Non-pigmented ciliary epithelial cell (primary cell): Measurements from ENCODE around the gene CARMIL1.
A peak's percentile ranks its signal among the peaks of the same experiment; 100 is the strongest.
"Not testable (repeated sequence)": the region's sequence is repeated elsewhere in the genome, so short reads cannot be mapped to it uniquely, and the experiment has no call there.

Experiments used
- DNase-seq: peaks from one replicate; pipeline ENCODE4 v3.0.0-alpha.2; 2010; ENCODE audit warnings: low read depth

Gene CARMIL1

DNA sequence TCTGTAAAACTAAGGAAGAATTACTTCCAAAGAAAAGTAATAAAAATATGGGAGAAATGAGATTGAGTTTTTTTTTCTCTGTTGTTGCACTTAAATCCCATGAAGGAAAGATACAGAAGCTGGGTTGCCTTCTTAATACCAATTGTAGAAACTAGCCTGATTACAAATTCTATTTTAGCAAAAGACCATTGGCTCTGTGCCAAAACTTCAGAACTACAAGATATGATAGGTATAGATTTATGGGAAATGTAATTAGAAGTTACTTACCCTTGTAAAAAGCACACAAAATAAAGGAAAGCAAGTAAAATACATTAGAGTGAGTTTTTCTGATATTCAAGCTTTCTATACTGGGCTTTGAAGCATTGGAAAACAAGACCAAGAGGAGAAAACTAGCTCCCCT lies 299.4 kb downstream of the CARMIL1 start:
- DNase-seq: no peak

DNA sequence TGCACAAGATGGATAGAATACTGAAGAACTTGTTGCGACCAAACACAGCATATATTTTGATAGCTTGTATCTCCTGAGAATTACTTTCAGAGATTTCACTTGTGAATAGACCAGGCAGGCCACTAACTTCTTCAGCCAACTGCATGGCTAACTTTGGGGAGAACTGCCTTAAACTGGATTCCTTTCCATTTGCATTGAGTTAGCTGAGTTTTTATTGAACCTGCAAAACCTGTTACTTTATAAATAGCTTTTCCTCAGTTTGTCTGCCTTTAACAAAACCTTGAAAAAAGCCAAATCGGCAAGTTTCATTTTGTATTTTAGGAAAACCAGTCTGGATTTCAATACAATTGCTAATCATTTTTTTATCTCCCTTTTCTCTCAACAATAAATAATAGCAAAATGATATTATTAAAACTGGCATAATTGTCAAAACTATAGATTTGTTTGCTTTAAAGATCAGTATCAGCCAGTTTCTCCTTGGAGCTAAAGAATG lies 300.3 kb downstream of the CARMIL1 start:
- DNase-seq: no peak

DNA sequence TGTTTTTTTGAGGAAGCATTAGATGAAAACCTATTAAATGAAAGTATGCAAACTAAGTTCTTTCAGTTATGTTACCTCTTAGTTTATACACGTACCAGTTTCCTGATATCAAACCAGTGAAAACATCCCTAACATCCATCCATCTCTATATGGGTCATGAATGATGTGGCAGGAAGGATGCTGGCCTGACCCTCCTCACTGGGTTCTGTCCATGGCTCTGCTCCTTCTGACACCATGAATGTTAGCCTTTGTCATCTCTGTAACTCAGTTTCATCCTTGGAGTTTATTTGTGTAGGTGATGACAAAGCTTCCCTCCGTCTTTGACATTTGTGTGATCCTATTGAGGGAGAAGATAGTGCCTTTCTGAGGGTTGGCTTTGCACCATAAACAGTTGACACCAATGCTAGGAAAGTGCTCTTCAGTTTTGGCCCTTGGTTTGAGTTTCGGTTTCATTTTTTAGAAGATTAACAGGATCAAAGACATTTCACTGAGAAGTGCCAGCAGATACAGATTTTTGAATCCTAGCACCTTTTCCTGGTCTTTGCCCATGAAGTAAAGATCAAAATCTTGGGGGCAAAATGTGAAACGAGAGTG lies 300.8 kb downstream of the CARMIL1 start:
- no peak for DNase-seq

DNA sequence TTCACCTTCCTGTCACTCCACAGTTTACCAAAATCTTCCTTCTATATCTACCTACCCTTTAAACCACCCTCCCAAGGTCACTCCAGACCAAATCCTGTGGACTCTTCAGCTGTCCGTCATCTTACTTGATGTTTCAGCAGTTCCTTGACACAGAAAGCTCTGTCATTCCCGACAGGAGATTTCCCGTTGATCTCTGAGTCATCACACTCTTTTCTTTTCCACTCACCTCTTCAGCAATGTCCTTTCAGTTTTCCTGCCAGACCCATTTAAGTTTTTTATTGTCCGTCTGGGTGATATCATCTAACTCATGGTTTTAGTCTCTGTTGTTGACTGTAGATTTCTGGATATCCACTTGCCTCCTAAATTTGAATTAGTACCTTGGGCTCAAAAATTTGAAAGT lies 302.9 kb downstream of the CARMIL1 start:
- DNase-seq: no peak

DNA sequence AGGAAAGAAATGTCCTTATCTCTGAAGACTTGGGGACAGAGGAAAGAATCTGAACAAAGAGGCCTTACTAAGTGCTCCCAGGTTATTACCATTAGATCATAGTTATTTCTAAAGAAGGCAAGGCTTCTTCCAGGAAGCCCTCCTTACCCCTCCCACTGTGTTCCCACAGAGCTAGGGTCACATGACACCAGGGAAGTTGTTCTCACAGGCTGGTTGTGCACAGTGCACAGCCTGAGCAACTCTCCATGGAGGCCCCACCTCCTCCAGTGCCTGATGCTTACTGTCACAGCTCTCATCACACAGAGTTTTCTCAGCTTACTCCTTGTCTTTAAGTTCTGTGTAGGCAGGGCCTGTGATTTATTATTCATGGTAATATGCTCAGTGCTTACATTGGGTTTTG lies 303.9 kb downstream of the CARMIL1 start:
- DNase-seq: no peak

DNA sequence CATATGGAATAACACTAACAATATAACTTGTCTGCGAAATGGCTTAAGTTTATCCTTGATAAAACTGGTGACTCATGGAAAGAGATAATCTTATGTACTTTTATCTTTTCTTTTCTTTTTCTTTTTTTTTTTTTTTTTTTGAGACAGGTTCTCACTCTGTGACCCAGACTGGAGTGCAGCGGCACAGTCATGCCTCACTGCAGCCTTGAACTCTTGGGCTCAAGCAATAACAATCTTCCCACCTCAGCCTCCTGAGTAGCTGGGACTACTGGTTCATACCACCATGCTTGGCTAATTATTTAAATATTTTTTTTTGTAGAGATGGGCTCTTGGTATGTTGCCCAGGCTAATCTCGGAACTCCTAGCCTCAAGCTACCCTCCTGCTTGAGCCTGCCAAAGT lies 304.7 kb downstream of the CARMIL1 start:
- DNase-seq: no peak

DNA sequence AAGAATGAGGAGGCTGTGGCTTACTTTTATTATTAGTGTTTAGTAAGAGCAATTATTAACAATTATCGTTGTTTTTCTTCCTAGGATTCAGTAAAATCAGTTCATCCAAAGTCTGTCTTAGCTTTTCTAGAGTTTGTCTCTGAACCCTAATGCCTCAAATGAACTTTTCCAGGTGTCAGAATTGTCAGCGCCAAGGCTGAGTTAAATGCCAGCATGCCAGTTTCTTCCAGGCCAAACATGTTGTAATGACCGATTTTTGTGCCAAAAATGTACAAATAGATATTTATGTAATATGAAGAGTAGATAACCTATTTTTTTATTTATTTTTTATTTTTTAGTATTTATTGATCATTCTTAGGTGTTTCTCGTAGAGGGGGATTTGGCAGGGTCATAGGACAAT lies 306.1 kb downstream of the CARMIL1 start:
- DNase-seq: no peak

DNA sequence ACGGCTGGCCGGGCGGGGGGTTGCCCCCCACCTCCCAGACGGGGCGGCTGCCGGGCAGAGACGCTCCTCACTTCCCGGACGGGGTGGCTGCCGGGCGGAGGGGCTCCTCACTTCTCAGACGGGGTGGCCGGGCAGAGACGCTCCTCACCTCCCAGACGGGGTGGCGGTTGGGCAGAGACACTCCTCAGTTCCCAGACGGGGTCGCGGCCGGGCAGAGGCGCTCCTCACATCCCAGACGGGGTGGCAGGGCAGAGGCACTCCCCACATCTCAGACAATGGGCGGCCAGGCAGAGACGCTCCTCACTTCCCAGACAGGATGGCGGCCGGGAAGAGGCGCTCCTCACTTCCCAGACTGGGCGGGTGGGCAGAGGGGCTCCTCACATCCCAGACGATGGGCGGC lies 306.9 kb downstream of the CARMIL1 start:
- not testable (repeated sequence) for DNase-seq

DNA sequence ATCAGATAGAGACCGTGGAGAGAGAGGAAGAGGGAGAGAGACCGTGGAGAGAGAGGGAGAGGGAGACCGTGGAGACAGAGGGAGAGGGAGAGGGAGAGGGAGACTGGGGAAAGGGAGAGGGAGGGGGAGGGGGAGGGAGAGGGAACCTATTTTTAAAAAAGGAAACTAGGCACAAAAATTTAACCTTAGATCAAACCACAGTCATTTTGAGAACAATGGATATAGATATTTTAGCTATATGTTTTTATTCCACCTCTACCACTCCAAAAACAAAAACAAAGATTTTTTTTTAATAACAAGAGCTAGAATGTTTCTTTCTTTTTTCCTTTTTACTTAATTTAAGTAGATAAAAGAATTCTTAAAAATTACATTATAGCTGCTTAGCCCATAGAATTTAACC lies 307.8 kb downstream of the CARMIL1 start:
- DNase-seq: no peak

DNA sequence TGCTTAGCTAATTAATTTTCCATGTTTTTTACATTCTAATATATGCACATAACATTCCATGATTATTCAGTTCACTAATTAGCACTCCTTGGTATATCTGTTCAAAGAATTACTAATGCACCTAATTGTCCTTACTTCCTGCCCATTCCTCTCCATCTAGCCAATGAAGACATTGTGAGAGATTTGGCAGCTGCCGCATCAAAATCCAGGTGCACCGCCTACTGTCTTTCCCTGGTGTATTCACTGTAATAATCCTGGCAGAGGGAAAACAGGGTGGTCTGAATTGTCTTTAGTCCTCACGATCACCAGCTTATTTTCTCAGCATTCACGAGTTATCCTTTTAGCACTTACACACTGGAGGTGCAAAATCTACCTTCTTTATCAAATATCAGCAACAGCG lies 311.8 kb downstream of the CARMIL1 start:
- no peak for DNase-seq

DNA sequence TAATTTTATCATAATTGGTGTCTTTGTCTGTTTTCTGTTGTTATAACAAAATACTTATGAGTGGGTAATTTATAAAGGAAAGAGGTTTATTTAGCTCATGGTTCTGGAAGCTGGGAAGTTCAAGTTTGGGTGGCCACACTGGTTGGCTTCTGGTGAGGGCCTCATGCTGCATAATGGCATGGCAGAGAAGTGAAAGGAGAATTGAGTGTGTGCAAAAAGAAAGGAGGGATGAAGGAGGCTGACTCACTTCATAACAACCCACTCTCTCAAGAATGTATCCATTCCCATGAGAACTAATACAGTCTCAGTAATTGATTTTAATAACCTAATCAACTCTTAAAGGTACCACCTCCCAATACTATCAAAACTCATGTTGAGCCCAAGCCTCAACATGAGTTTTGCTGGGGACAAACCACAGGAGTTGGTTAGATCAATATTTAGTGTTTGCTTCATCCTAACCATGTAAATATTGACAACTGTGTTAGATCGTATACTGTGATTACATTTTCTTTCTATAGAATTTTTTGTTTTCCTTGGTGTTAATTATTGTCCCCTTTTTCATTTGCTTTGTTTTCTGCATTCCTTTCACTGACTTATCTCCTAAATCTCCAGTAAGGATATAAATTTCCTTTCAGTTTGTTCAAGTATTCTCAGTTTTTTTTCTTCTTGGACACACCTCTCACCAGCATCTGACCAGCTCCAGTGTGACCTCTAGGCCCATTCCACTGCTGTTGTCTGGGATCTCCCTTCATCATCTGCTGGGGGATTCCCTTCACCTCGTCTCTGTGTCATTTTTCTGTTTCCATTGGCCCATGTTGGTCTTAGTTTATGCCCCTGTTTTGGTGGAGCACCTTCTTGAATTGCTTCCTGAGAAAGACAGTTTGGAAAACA lies 318.0 kb downstream of the CARMIL1 start:
- DNase-seq: no peak

DNA sequence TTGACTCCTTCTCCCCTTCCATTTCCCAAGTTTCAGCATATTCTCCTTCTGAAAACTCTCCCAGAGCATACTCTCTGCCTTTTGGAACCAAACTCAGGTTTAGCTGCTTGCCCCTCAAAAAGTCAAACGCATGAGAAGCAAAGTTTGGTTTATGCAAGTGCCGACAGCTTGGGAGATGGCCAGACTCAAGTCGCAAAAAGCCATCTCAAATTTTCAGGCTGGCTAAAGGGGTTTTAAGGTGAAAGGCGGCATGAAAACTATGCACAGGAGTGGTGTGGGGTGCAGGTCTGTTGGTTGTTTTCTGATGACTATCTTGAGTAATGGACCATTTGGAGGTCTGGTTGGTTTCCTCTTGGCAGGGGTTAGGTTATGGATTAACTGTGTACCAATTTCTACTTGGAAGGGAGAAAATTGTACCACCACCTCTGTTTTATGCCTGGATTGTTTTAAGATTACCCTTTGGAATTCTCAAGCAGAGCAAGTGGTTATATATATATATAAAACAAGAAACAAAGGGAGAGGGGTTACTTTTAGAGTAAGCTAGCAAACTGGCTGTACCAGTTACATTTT lies 320.4 kb downstream of the CARMIL1 start:
- DNase-seq: no peak

DNA sequence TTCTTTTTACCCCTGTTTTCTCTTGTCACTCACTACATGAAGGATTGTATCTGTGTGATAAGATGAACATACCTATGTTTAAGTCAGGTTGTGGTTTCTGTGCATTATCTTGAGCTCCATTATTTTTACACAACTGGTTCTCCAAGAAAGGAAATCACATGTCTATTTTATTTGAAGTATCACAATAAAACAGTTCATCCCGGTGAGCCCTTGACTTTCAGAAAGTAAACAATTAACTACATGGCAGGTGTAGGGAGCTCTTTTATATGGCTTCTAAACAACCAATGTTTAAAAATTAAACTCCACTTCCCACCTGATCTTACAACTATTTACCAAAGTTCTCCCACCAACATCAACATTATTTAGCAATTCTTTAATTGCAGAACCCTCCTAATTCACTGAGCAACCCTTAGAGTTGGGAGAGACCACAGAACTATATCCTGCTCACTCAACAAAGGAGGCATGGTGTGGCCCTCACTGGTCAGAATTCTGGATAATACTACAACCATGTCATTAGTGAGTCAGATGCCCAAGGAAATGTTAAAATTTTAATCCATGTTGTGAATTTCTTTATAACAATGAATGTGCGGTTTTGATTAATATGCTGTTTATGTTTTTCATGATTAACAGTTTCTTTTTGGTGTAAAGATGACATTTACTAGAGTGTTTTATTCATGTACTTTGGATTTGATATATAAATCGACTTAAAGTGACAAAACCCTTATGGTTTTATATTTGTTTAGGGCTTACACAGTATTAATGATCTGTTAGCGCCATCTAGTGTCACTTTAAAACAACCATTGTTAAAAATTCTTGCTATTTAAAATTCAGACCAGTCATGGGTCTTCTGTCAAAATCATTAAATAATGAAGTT lies 322.9 kb downstream of the CARMIL1 start:
- DNase-seq: peak; percentile 14

DNA sequence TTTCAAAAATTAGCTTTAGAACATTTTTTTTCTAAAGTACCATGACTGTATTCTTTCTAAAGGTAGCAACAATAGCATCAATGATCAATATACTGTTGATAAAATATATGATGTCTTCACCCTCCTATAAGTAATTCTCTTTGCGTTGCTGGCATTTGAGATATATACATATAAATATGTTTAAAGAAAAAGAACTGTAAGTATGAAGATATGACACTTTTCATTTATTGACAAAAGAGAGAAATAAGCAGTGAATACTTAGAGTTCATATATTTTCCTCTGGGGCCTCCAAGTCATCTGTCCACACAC lies 323.5 kb downstream of the CARMIL1 start:
- DNase-seq: no peak

DNA sequence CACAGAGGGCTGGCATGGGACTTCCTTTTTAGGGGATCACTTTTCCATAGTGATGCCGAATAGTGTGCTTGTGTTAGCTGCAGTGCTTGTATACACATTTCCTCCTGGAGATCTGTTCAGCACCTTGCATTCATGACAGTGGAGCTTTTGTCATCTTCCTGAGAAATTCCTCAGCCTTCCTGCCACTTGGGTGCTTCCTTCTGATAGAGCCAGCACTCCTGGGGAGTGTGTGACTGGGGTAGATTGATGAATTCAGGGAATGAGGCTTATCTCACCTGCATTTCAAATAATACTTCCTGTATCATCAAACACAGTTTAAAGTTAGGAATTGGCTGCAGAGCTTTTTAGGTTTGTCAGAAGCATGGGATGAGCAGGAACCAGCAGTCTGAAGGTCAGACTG lies 324.1 kb downstream of the CARMIL1 start:
- DNase-seq: no peak

DNA sequence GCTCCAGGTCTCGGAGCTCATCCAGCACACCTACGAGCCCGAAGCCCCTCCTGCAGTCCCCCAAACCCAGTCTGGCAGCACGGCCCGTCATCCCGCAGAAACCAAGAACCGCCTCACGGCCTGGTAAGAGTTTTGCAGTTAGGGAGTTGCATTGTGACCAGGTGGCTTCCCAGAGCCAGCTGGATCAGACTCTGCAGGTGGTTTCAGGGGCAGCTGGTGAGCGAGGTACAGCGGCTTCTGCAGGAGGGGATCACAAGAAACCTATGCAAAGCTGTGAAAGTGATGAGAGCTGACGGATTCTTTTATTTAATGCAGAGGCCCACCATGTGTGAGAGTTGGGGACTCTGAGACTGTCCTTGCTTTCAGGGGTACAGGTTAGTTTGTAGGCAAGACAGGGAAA lies 327.0 kb downstream of the CARMIL1 start:
- DNase-seq: no peak

DNA sequence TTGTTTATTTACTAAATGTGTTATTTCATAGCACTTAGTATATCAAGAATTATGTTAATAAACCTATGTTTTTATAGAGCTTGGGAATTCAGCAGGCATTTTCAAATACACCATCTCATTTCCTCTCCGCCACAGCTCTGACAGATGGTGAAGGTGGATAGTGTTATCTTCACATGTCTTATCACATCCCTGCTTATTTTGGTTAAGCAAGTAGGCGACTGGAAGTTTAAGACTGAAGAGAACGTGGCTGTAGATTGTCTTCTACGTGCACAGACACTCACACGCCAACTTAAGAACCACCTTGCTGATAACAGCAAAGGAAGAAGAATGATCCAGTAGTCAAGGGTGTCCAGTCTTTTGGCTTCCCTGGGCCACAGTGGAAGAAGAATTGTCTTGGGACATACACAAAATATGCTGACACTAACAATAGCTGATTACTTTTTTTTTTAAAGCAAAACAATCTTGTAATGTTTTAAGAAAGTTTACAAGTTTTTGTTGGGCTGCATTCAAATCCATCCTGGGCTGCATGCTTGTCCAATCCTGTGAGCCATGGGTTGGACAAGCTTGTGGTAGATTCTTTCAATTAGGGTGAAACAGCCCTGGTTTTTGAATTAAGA lies 329.5 kb downstream of the CARMIL1 start:
- no peak for DNase-seq

DNA sequence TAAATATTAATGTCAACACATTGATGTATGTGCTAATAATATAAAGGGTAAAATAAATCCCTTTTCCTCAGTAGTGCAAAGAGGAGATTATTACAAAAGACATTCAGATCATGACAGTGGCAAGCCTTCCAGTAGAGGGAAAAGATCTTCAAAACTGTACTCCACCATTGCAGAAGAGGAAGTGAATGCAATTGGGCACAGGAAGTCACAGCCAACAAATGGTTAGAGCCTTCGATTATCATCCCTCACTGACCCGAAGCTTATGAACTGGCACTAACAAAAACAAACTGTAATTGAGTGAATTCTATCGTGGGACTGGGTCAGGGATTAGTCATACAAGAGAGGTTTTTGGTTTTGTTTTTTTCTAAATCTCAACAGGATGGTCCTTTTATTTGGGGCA lies 333.5 kb downstream of the CARMIL1 start:
- DNase-seq: no peak

DNA sequence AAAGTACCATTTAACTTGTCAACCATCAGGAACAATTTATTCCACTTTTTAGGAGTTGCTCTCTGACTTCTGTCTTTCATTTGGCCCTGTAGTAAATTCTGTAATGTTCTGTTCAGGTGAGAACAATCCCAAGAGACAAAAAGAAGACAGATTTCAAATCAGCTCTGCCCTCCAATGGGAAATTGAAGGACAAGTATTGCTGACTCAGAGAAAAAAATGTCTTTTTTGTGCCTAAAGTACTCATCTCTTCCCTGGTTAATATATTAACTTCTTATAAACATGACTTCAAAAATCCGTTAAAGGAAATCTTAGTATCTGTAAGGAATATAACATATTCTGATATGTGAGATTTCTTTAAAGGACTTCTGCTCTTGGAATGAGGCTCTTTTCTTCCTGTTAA lies 334.2 kb downstream of the CARMIL1 start:
- DNase-seq: no peak

DNA sequence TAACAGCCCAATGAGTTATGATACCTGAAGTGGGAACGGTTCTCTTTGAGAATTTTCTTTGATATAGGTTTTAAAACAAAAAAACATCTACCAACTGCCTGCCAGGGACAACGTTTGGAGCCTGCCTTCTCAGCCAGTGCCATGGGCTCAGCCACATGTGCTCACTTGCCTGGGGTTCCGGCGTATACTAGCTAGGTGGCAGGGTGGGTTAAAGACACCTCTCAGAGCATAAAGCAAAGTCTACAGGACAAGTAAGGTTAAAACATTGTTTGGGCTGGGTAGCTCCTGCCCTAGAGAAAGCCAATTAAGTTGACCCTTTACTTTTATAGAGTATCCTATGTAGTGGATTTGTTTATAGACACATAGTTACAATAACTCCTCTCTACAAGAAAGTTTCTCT lies 334.9 kb downstream of the CARMIL1 start:
- DNase-seq: no peak

DNA sequence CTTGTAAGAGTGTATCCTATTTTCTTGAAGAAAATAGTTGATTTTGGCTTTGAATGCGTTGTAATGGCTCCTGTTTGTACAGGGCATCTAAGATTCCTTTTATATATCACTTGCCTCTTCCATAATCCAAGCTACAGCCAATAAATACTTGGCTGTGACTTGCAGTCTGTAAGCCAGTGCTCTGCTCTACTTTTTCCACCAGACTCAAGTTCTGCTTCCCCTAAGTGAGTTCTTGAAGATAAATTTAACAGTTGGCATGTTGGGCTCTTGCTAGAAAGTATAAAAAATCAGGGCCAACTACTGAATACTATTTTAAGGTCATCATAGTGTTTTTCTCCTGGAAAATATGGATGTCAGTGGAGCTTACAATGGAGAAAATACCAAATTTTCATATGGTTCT lies 336.3 kb downstream of the CARMIL1 start:
- no peak for DNase-seq

DNA sequence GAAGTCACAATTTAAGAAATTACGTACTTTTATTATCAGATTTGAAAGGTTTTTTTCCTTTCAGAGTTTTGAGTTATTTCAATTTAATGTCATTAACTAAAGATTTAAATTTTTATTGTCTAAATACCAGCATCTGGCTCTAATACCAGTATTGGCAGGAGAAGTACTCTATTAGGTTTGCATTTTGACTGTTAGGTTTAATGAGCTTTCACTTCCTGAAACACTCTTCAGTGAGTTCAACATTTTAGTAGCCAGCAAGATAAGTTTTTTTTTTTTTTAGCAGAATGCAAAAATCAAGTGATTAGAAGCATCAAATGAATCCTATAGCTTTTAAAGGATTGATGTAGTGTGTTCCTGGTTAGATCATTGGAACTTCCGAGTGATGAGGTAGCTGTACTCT lies 338.8 kb downstream of the CARMIL1 start:
- DNase-seq: no peak
